Iris pigment epithelial cell (primary cell): Measurements from ENCODE around the gene TESMIN.

Source experiments
- DNase-seq: peaks from one replicate; pipeline ENCODE4 v3.0.0-alpha.2; 2011; ENCODE audit warnings: low read depth

TESMIN gene

GRCh38 chr11:68683121-68683520 is 68.2 kb downstream of the TESMIN start:
- DNase-seq, result no peak

DNA sequence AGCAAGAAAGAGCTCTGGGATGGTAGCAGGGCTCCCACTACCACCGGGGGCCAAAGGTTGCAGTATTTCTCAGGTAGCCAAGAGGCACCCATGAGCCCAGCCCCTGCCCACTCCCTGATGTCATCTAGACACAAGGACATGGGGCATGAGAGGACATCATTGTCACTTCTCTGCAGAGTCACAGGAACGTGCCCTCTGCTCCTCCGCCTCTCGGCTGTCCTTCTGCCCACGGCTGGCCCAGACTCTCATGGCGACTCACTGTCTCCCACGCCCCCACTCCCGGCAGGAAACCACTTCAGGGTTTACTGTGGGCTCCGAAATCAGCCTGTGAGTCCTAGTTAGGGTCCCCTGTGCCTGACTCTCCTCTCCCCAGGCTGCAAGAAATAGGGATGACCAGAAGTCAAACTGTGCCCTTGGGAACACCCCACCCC is 68.8 kb downstream of the TESMIN start:
- no peak for DNase-seq

GRCh38 chr11:68680541-68681231 is 70.6 kb downstream of the TESMIN start:
- no peak for DNase-seq

- no peak for DNase-seq
These were observed 73.3 kb downstream of the TESMIN start for GRCh38 chr11:68678031-68678441.

DNA sequence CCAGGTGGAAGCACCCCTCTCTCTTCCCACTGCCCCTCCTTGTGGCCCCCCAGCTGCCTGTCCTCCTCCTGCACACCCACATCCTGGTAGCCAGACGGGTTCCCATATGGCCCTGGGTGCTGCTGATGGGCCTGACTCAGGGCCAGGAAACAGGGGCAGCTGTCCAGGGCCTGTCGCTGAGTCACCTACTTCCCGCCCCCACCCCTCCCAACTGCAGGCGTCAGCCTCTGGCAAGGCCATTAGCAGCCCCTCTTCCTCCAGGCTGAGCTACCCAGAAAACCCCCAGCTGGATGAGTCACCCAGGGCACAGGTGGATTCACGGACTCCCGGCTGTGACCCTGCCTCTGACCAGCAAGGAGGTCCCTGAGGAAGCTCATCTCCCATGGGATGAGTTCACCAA is 73.9 kb downstream of the TESMIN start:
- peak; percentile 69 for DNase-seq

DNA sequence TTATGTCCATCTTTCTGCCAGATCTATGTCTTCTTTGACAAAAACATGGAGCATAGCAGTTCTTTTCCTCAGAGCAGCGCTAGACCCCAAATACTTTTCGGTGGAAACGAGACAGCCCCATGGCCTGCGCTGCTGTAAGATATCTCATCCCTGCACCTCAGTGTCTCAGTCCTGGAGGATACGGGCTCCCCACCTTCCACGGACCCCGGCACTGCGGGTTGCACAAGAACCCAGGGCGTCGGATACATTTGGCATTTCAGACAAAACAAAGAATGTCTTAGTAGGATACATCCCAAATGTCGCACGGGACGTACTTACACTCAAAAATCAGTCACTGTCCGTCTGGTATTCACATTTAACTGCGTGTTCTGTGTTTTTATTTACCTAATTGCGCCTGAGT is 76.9 kb downstream of the TESMIN start:
- no peak for DNase-seq

GRCh38 chr11:68673991-68674390 is 77.3 kb downstream of the TESMIN start:
- DNase-seq, result no peak

DNA sequence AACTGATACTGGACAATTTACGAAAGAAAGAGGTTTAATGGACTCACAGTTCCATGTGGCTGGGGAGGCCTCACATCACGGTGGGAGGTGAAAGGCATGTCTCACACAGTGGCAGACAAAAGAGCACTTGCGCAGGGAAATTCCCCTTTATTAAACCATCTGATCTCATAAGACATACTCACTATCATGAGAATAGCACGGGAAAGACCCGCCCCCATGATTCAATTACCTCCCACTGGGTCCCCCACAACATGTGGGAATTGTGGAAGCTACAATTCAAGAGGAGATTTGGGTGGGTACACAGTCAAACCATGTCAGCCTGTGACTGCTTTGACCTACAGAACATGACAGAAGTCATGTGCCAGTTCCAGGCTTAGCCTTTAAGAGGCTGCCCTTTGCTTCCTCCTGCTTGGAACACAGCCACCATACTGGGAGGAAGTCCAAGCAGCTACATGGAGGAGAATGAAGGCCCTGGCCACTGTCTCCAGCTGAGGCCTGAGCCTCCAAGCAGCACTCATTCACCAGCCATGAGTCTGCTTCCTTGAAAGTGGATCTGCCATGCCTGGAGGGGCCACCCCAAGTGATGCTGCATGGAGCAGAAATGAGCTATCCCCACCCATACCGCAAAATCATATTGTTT is 77.9 kb downstream of the TESMIN start:
- DNase-seq, result no peak

GRCh38 chr11:68670208-68670992 is 80.9 kb downstream of the TESMIN start:
- DNase-seq, result no peak

GRCh38 chr11:68669301-68670090 is 81.8 kb downstream of the TESMIN start:
- no peak for DNase-seq

DNA sequence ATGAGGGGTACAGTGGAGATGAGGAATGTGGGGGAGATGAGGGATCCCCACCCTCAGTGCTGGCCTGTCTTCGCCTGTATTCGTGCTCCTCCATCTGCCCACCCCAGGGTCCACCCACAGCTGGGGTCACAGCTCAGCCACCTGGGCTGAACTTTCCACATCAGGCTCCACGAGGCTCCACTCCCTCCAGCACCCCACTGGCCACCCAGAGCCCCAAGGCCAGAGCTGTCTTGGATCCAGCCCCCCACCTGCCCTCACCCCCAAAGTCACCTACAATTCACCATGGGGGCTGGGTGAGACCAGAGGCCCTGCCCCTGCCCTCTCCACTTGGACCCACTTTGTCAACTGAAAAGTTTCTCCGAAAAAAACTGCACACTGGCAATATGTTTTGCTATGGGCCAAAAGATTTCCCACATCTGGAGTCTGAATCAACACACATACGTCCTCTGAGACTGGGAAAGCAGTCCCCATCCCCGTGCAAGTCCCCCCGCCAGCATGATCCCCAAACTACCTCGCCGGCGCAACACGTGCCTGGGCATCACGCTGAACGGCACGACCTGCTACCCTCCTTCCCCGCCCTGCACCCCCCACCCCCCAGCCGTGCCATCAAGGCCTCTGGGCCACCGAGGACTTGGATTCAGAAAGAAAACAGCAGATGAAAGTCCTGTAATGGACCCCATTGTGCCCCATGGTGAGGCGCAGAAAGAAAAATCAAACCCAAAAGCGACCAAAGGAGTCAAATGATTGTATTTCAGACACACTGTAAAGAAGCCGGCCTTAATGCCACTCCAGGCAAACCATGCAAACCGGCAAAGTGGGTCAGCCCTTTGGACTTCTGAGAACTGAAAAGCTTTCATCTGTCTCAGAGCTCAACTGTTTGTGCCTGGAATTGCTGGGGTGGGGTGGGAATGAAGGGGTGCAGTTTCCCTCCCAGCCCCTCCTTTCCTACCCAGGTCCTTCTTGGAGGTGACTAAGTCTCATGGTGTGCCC is 83.5 kb downstream of the TESMIN start:
- no peak for DNase-seq

GRCh38 chr11:68666849-68667248 is 84.5 kb downstream of the TESMIN start:
- no peak for DNase-seq

DNA sequence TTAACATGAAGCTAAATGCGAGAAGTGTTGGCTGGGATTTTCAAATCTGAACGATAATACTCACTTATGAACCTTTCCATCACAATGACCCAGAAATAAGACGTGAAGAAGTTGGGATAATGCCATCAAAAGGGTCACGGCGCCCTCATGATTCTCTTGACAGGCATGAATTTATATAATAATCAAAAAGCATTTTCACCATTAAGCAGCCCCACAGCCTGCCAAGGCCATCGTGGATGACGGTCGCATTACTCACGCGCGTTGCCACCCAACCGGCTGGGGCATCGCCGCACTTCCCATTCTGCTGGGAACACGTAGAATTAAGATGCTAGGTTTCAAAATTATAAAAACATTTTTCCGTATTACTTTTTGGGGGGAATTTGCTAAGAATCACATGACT is 85.9 kb downstream of the TESMIN start:
- no peak for DNase-seq

DNA sequence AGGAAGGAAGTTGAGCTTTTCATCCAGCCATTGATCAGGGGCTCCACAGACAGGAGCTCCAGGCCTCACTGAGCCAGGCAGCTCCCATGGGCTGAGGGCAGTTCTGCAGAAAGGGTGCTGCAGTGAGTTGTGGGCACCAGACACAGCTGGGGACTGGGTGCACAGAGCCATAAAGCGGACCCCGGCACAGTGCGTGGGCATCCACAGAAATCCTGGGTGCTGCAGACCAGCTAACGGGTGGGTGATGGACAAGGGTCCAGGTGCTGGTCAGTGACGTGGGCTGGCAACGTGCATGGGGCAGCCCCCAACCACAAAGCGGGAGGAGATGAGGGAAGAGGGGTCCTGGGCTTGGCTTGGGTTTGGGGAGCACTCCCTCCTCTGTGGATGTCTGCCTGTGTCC is 86.4 kb downstream of the TESMIN start:
- no peak for DNase-seq

- DNase-seq, result no peak
These were observed 87.2 kb downstream of the TESMIN start for GRCh38 chr11:68664141-68664540.

DNA sequence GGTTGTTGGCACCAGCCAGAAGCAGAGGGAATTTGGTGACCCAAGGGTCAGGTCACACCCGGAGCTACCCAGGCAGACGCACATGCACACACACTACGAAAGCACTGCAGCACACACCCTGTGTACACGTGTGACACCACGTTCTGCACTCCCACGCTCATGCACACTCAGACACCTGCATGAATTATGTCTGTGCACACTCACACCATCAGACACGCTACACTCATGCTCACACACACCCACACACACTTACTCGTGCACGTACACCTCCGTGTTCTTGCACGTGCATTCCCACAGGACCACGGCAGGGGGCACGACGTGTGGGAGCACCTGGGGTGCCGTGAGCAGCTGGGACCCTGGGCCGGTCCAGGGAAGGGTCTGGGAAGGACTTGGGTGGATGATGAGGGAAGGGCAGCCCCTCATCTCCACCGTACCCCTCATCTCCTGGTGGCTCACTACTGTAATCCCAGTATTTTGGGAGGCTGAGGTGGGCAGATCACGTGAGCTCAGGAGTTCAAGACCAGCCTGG is 87.8 kb downstream of the TESMIN start:
- DNase-seq, result no peak

DNA sequence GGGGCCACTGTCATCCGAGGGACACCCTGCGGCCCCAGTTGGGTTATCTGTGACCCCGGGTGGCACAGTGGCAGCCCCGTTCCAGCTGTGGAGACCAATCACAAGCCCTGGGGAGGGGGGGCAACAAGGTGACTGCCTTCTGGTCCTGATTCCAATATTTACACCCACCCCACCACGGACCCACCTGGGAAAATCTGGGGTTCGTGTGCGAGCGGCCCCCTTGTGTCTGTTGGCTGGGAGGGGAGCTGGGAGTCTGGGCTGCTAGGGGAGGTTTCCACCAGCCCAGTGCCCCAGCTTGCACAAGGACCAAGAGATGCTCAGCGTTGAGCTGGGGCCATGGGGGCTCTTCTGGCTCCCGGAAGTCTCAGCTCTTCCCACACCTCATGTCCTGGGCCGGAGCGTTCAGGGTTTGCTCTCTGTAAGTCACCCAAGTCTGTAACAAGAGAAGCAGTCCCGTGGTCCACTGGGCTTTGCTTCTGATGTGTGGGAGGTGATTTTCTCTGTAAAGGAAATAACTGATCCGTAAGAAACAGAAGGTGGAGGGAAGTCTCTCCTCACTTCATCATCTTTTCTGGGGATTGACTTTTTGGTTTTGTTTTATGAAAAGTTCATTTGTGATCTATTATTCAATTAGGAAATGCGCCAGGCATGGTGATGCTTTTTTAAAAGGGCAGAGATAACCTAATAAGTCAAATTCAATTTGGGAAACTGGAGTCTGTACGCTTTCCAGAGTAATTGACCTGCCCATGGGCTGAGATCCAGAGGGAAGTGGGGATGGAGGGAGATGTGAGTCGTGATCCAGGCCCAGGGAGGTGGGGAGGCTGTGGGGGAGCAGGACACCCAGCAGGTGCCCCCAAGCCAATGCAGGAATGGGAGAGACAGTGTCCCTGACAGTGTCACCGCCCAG is 89.4 kb downstream of the TESMIN start:
- peak; percentile 39 for DNase-seq

GRCh38 chr11:68661014-68661413 is 90.3 kb downstream of the TESMIN start:
- no peak for DNase-seq

DNA sequence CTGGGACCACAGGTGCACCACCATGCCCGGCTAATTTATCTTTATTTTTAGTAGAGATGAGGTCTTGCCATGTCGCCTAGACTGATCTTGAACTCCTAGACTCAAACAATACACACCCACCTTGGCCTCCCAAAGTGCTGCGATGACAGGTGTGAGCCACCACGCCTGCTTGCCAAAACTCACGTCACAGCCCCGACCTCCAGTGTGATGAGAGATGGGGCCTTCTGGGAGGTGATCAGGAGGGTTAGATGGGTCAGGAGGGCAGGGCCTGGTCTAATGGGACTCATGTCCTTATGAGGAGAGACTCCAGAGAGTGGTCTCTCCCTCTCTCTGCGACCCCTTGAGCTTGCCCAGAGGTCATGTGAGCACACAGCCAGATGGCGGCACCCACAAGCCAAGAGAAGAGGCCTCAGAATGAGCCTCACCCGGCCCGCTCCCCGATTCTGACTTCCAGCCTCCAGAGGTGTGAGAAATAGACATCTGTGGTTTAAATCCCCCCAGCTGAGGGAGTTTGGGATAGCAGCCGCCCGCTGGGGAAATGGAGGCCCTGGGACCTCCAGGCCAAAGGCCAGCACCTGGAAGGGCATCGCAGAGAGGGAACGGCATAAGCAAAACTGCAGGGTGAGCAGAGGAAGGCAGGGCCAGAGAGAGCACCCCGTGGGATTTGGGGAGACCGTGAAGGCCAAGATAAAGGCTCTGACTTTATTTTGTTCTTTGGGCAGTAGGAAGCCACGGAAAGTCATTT is 91.1 kb downstream of the TESMIN start:
- no peak for DNase-seq
